Dermis blood vessel endothelial cell (primary cell): ENCODE measurements around the gene TMCO1. TPM values are rescaled to one million over a fixed set of nuclear protein-coding genes. Genes with fewer than 3 reads are reported as not detected.
A peak's percentile ranks its signal among the peaks of the same experiment; 100 is the strongest.
"Not testable (repeated sequence)": the region's sequence is repeated elsewhere in the genome, so short reads cannot be mapped to it uniquely, and the experiment has no call there.

Source experiments
- DNase-seq: peaks from one replicate; pipeline ENCODE4 v3.0.0; 2010
- total RNA-seq: library from RNA; depleted of rRNA; stranded (reverse); fragments of >200 nt; gene quantifications from 2 replicates; pipeline ENCODE4 v1.2.3, GENCODE V29; 2014

The TMCO1 gene, protein sequence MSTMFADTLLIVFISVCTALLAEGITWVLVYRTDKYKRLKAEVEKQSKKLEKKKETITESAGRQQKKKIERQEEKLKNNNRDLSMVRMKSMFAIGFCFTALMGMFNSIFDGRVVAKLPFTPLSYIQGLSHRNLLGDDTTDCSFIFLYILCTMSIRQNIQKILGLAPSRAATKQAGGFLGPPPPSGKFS
- 59.3 and 78.3 TPM in 2 replicates for total RNA-seq

DNA sequence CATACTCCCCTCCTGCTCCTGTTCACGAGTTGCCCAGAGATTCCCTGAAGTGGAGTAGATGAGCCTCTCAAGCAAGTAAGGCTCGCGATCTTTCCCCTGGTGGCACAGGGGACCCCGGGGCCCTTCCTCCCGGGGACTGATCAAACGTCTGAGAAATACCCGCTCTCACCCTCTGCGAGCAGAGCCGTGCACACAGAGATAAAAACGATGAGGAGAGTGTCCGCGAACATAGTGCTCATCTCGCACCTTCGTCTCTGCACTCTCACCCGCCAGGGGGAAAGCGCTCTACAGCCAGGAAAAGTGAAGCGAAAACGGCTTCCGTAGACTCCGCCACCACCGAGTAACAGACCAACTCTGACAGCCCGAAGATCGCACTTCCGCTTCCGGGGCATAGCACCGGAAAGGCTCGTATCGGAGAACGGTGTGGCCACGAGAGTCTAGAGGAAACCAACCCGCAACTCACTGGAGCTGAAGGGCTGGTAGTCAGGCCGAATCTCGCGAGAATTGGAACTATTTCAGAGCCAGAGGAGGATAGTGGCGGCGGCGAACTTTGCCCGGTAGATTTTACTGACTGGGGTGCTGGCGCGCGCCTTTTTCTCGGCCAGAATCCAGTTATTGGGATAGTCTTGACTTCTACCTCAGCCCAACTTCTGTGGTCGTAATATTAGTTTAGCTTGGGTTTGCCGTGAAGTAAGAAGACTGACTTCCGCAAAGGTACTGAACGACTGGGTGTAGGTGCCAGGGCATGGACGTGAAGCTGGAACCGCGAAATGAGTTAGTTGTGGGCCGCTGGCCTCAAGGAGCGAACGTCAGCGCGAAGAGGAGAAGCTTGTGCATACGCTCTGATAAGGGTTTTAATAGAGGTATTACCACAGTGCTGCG, at the start of gene TMCO1:
Gene TMCO1, minus strand, starts transcription at position 356 of the 882 bp plus-strand sequence. Its CDS starts 117 bp downstream, at position 239.
- DNase-seq = peak; percentile 99

DNA sequence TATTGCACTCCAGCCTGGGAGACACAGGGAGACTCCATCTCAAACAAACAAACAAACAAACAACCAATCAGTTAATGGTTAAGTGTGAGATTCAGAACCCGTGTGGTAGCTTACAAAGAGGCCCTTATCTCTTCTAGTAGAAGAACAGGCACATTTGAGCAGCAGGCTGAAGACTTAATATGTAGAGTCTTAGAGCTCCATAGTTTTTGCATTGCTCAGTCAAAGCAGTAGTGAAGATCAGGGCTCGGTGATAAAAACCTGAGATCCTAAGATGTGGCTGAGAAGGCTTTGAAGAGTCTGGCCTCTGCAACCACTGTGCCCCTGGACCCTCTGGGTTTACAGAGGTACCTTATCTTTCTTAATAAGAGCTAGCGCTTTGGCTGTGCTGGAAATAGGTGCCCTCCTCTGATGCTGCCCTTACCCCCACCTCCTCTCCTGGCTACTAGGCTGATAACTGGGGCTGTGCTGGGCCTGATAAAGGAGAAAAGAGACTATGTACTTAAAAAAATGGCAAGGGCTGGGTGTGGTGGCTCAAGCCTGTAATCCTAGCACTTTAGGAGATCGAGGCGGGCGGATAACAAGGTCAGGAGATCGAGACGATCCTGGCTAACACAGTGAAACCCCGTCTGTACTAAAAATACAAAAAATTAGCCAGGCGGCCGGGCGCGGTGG, 48.3 kb upstream of the TMCO1 start:
- DNase-seq = no peak

DNA sequence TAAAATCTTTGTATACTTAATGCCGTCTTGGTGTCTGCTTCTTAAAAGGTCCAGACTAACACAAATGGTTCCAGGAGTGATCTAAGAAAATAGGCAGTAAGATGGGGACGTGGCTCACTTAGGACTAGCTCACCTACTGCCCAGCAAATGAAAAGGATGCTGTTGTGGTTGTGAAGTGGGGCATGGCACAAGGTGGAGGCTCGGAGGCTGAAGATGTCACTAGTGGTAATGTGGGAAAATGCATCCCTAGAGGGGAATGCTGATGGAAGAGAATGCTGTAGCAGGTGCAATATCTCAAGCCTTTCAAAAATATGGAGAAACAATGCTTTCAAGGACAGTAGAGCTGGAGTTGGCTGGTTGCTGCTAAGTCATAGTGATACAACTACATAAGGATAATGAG, 47.5 kb upstream of the TMCO1 start:
- DNase-seq = no peak

DNA sequence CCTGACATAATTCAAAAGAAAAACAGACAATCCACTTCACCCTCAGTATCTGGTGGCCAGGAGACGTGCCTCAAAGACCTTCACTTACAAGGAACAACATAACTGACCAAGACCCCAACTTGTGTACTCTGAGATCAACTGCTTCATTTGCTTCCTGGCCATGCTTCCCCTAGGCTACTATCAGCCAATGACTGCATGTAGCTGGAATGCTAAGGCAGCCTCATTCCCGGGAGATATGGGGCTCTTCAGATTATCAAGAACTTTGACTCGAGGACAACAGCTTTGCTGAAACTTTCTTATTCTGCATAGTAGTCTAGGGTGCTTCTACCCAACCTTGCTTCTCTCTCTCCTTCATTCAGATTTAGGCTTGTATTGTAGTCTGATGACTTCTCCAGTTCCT, 47.1 kb upstream of the TMCO1 start:
- no peak for DNase-seq

DNA sequence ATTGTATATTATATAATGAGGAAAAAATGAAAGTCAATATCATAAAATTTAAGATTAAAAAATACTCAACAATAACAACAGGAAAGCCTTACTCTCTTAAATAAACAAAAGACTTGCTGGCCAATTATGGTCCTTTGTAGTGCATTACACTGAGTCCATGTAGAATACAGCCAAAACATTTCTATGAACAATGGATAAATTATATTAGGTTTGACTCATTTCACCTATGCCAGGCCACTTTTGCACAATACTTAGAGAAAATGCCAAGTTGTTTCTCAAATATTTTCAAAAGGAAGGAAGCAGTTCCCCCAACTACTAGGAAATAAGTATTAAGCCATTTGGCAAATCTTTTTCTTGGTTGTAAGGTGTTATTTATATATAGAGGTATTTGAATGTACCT, 38.9 kb upstream of the TMCO1 start:
- DNase-seq = peak; percentile 68

DNA sequence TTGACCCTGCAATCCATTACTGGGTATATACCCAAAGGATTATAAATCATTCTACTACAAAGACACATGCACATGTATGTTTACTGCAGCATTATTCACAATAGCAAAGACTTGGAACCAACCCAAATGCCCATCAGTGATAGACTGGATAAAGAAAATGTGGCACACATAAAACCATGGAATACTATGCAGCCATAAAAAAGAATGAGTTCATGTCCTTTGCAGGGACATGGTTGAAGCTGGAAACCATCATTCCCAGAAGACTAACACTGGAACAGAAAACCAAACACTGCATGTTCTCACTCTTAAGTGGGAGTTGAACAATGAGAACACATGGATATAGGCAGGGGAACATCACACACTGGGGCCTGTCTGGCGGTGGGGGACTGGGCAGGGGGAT, 35.8 kb upstream of the TMCO1 start:
- DNase-seq = not testable (repeated sequence)

DNA sequence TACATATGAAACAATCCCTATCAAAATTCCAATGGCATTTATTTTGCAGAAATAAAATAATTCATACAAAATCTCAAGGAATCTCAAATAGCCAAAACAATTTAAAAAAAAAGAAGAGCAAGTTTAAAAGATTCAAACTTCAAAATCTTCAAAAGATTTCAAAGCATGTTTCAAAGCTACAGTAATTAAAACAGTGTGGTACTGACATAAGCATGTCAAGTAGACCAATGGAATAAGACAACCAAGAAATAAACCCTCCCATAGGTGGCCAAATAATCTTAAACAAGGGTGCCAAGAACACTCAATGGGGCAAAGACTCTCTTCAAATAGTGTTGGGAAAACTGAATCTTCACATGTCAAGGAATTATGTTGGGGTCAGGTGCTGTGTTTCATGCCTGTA, 30.7 kb upstream of the TMCO1 start:
- no peak for DNase-seq

DNA sequence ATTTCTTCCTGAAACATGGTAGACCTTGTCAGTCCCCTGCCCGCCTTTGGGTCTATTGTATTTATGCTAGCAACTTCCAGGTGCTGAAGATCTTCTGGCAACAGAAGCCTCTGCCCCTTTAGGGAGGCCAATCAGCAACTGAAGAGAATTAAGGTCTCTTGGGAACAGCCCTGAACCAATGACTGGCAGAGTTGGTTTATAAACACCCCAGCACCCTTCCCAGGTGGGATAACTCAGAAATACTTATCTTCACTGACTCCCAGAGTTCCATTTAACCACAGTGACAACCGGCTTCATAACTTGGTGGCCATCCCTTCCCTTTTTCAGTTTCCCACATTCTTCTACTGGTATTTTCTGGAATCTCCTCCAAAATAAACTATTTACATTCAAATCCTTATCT, 27.2 kb upstream of the TMCO1 start:
- DNase-seq = no peak

DNA sequence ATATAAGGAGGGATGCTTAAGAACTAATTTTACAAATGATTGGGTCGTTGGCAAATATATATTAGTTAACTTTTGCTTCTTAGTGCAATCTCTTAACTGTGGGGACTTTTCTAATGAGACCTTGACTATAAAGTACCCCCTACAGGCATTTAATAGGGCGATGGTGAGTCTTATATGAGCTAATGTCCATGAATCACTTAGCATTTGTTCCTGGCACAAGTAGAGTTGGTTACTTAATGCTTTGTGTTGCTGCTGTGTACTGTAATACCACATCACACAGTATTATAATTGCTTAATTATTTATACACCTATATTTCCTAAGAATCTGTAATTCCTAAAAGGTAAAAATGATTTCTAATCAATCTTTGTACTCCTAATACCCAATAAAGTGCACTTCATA, 25.3 kb upstream of the TMCO1 start:
- no peak for DNase-seq

DNA sequence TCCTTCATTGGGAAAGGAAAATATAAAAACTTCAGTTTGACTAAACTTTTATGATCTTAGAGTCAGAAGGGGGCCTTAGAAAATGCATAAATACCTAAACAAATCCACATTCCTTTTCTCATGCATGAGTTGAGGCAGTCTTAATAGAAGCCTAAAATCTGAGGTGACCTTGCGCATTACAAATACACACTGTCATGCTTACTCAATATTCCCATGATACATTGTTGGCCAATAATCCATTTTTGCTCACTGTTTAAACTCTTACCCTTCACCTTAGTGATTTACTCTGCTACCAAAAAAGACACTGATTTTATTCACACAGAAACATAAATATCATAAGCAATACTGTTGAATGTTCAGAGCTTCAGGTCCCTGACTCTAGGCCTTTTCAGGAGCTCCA, 19.1 kb upstream of the TMCO1 start:
- DNase-seq = no peak

DNA sequence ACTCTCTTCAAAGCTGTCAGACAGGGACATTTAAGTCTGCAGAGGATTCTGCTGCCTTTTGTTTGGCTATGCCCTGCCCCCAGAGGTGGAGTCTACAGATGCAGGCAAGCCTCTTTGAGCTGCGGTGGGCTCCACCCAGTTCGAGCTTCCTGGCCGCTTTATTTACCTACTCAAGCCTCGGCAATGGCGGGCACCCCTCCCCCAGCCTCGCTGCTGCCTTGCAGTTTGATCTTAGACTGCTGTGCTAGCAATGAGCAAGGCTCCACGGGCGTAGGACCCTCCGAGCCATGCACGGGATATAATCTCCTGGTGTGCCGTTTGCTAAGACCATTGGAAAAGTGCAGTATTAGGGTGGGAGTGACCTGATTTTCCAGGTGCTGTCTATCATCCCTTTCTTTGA, 14.9 kb upstream of the TMCO1 start:
- DNase-seq = not testable (repeated sequence)

DNA sequence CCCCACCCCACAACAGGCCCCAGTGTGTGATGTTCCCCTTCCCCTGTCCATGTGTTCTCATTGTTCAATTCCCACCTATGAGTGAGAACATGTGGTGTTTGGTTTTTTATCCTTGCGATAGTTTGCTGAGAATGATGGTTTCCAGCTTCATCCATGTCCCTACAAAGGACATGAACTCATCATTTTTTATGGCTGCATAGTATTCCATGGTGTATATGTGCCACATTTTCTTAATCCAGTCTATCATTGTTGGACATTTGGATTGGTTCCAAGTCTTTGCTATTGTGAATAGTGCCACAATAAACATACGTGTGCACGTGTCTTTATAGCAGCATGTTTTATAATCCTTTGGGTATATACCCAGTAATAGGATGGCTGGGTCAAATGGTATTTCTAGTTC, 9.5 kb upstream of the TMCO1 start:
- DNase-seq = not testable (repeated sequence)

DNA sequence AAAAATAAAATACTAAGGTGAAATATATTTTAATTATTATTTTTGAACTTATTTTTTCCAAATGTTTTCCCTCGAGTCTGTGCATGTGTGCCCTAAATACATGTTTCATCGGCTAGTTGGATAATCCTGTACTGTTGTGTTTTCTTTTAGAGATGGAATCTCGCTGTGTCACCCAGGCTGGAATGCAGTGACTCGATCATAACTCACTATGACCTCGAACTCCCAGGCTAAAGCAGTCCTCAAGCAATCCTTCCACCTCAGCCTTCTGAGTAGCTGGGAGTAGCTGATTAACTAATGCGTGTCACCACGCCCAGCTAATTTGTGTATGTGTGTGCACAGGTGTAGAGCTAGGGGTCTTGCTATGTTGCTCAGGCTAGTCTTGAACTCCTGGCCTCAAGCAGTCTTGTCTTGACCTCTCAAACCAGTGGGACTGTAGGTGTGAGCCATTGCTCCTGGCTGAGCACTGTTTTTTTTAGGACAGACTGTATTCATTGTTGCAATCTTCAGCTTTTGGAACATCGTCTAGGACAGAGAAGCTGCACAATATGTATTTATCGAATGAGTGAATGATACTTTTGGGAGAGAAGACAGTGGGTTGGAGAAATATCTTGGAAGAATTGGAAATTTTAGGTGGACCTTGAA, 4.8 kb upstream of the TMCO1 start:
- DNase-seq = peak; percentile 5

DNA sequence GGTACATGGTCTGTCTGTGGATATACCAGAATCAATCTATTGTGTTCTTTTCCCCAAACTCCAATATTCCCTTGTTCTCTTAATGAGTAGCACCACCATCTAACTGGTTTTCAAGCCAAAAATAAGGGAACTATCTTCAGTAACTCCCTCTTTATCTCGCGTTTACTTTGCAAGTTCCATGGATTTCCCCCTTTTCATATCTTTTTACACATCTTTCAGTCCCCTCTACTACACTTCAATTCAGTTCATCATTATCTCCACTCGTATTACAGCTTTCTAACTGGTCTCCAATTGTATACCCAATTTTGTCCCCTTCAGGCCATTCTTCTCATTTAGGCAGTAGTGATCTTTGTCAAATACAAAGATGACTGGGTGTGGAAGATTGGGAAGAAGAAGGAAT, 4.1 kb upstream of the TMCO1 start:
- no peak for DNase-seq

DNA sequence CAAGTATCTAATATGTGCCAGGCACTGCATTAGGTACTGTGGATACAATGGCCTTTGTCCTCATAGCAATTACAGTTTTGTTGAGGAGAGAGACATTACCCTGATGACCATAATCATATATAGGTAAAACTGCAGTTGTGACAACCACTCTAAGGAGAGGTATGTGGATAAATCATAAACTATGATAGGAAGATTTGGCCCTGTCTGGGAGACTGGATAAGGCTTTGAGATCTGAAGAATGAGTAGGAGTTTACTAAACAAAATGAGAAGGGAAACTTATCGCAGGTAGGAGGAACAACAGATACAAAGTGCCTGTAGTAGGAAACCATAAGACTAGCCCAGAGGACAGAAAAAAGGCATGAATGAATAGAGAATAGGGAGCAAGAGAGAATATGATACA, 4.4 kb downstream of the TMCO1 start:
- no peak for DNase-seq

DNA sequence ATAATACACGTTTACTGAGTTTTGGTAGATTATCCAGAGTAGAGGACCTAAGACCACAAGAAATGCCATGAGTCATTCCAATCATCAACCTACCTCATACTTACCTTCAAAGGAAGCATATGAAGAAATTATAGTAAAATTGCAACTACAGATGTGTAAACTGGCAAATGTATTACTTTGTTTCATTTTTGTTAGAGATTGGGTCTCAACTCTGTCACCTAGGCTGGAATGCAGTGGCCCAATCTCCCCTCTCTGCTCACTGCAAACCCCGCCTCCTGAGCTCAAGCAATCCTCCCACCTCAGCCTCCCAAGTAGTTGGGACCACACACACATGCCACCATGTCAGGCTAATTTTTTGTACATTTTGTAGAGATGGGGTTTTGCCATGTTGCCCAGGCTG, 5.2 kb downstream of the TMCO1 start:
- no peak for DNase-seq

DNA sequence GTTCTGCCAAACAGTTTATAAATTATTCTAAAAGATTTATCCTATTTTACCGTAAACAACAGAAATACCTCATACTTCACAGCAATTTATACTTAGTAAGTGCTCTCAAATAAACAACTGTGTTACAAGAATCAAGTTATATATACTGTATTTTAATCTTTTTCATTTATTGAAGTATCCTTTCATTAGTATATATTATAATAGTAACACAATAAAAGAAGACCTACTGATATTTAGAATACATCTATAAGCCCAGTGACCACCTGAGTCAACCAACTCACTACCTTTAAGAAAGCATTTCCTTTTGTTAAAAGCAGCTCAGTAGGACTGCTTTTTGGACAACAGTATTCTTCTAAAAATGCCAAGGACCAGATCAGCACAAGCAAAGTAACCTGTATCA, 5.9 kb downstream of the TMCO1 start:
- DNase-seq = no peak

DNA sequence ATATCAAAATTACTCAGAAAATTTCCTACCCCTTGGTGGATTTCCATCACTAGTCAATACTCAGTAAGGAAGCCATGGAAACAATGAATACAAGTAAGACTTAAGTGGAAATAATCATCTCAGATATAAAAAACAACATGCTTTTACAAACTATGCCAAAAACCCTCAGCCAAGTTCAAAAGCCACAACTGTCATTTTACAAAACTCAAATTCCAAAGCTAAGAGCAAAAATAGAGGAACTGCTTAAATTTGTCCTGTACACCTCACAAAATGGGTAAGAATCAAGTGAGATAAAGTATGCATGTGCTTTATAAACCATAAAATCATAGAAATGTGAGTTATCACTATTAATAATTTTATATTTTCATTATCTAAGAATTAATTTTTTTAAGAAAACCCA, 9.6 kb downstream of the TMCO1 start:
- no peak for DNase-seq

DNA sequence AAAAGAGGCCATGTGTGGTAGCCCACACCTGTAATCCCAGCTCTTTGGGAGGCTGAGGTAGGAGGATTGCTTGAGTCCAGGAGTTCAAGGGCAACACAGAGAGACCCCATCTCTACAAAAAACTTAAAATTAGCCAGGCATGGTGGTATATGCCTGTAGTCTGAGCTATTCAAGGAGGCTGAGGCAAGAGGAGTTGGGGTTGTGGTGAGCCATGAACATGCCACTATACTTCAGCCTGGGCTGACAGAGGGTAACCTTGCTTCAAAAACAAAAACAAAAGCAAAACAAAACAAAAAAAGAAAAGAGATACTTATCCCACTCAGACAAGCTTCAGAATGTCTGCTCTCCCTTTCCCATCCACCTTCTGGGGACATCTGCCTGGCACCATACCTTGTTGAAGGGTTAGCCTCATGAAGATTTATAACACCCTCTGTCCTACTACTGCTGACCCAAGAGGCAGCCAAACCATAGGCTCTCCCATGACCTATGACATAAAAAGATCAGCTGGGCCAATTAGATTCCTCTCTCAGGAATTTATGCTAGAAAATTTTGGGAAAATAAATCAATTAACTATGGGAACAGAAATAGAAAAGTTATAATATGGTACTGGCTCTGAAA, 13.2 kb downstream of the TMCO1 start:
- DNase-seq = no peak

DNA sequence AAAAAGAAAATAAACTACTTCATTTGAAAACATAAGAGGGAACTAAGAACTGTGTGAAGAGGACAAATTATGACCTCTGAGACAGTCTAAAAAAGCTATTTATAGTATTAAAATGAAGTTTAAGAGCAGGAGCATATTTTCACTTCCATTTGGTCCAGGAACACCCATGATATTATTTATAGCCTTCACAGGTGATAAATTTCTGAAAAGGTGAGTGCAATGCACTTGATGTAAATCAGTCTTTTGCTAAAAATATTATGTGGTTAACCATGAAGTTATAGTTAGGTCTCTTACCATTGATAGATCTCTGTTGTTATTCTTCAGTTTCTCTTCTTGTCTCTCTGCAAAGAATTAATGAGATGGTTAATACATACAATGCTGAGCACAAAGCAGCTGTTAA, 14.7 kb downstream of the TMCO1 start:
- DNase-seq = no peak

DNA sequence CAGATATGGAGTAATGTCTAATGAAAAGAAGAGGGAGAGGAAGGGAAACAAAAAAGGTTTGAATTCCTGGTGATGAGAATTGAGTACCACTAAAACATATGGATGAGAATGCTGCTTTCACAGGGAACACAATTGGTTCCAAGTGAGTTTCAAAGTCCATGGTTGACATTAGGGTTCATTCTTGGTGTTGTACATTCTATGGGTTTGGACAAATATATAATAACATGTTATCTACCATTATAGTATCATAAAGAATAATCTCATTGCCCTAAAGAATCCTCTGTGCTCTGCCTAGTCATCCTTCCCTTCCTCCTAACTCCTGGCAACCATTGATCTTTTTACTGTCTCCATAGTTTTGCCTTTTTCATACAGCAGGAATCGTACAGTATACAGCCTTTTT, 20.1 kb downstream of the TMCO1 start:
- DNase-seq = no peak

DNA sequence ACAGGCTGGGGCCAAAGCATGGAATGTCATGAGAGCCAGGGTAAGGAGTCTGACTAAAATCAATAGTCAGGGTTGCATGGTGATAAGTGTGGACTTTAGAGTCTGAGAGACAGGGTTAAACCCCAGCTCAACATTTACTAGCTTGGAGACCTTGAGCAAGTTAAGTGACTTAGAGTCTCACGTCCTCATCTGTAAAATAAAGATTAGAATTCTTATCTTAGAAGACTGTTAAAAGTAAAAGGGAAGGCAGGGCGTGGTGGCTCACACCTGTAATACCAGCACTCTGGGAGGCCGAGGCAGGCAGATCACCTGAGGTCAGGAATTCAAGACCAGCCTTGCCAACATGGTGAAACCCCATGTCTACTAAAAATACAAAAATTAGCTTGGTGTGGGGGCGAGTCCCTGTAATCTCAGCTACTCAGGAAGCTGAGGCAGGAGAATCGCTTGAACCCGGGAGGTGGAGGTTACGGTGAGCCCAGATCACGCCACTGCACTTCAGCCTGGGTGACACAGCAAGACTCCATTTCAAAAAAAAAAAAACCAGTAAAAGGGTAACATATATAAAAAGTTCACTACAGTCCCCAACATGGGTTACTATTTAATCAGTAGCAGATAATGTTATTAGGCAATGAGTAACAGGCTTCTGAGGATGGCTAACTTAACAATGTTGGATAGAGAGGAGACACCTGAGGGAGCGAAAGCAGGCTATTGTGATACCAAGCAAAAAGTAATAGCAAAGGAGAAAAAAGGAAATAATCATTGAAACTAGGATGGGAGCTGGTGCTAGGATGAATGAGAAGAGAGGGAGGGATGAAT, 20.8 kb downstream of the TMCO1 start:
- DNase-seq = no peak
